ENCODE data around the gene CR1L. TPM values are rescaled to one million over a fixed set of nuclear protein-coding genes. Genes with fewer than 3 reads are reported as not detected.
"Not testable (repeated sequence)": the region's sequence is repeated elsewhere in the genome, so short reads cannot be mapped to it uniquely, and the experiment has no call there.

CR1L gene
- total RNA-seq, 2 donors from 2014 or later = not detected

GRCh38 chr1:207619871-207620542 lies 24.9 kb upstream of the CR1L start:
- Histone ChIP-seq H3K4me1 (no peaks in the 10 kb centered on the region), H3K27ac (no peak overlapping the region), H3K9me3 (no peaks in the 10 kb centered on the region), H3K36me3 (no peaks in the 10 kb centered on the region), H3K9ac (ENCODE audit: low read depth in 2 of 2, low read length in 2 of 2) (no peak overlapping the region), H3K4me3 (no peak overlapping the region), H3K27me3 (no peaks in the 10 kb centered on the region)
- intact Hi-C loops (cut with DNase I) = no loop called here
- TF ChIP-seq CTCF (IDR thresholded peaks at IDR 0.05) = peak; percentile 50
- DNase-seq = no peak

- Histone ChIP-seq H3K4me1 (no peaks in the 10 kb centered on the region), H3K27me3 (no peaks in the 10 kb centered on the region), H3K36me3 (no peaks in the 10 kb centered on the region), H3K4me3 (no peak overlapping the region), H3K27ac (no peak overlapping the region), H3K9ac (ENCODE audit: low read depth in 2 of 2, low read length in 2 of 2) (no peak overlapping the region), H3K9me3 (no peaks in the 10 kb centered on the region)
- intact Hi-C loops (cut with DNase I) = no loop called here
- TF ChIP-seq CTCF (IDR thresholded peaks at IDR 0.05) = no peak
- DNase-seq = no peak
Measured at GRCh38 chr1:207620543-207620893, 24.4 kb upstream of the CR1L start.

GRCh38 chr1:207625504-207626071 lies 19.3 kb upstream of the CR1L start:
- H3K27ac ChIP-seq; H3K9ac ChIP-seq (ENCODE audit: low read depth in 2 of 2, low read length in 2 of 2); H3K4me3 ChIP-seq; H3K36me3 ChIP-seq; H3K27me3 ChIP-seq; H3K9me3 ChIP-seq; DNase-seq; intact Hi-C loops (cut with DNase I); H3K4me1 ChIP-seq: not testable (repeated sequence)

- Histone ChIP-seq H3K4me1 (no peaks in the 10 kb centered on the region), H3K27ac (no peak overlapping the region)
- intact Hi-C loops (cut with DNase I) = no loop called here
Measured at GRCh38 chr1:207626972-207627337, 18.0 kb upstream of the CR1L start.

GRCh38 chr1:207627496-207627895 lies 17.4 kb upstream of the CR1L start:
- H3K4me1 ChIP-seq = no peaks in the 10 kb centered on the region
- no peak overlapping the region for H3K27ac ChIP-seq
- intact Hi-C loops (cut with DNase I) = no loop called here
- H3K4me3 ChIP-seq = no peak overlapping the region
- no peak for DNase-seq
- H3K27me3 ChIP-seq = no peaks in the 10 kb centered on the region
- TF ChIP-seq CTCF (IDR thresholded peaks at IDR 0.05) = no peak
- no peaks in the 10 kb centered on the region for H3K9me3 ChIP-seq
- H3K36me3 ChIP-seq = no peaks in the 10 kb centered on the region
- no peak overlapping the region for H3K9ac ChIP-seq (ENCODE audit: low read depth in 2 of 2, low read length in 2 of 2)

More at GRCh38 chr1:207626972-207627337, 18.0 kb upstream of the CR1L start:
- TF ChIP-seq CTCF (IDR thresholded peaks at IDR 0.05) = no peak
- Histone ChIP-seq H3K27me3 (no peaks in the 10 kb centered on the region), H3K4me3 (no peak overlapping the region), H3K9me3 (no peaks in the 10 kb centered on the region), H3K36me3 (no peaks in the 10 kb centered on the region), H3K9ac (ENCODE audit: low read depth in 2 of 2, low read length in 2 of 2) (no peak overlapping the region)
- no peak for DNase-seq

GRCh38 chr1:207628776-207629175 lies 16.2 kb upstream of the CR1L start:
- TF ChIP-seq CTCF (IDR thresholded peaks at IDR 0.05) = no peak
- no peaks in the 10 kb centered on the region for H3K9me3 ChIP-seq
- no peaks in the 10 kb centered on the region for H3K36me3 ChIP-seq
- no peak overlapping the region for H3K27ac ChIP-seq
- DNase-seq = no peak
- H3K27me3 ChIP-seq = no peaks in the 10 kb centered on the region
- H3K9ac ChIP-seq (ENCODE audit: low read depth in 2 of 2, low read length in 2 of 2) = no peak overlapping the region
- no peak overlapping the region for H3K4me3 ChIP-seq
- no peaks in the 10 kb centered on the region for H3K4me1 ChIP-seq
- intact Hi-C loops (cut with DNase I) = no loop called here

Data from colonic mucosa (tissue), 4 donors.